Large intestine (tissue), 3 donors: ENCODE results near the gene GLYR1. TPM values are rescaled to one million over a fixed set of nuclear protein-coding genes. Genes with fewer than 3 reads are reported as not detected.

Source experiments
- DNase-seq, 2 donors: peaks; one replicate each; pipeline versions ENCODE4 v3.0.0 to v3.0.0-alpha.2; 2013
- H3K27ac ChIP-seq: one replicate; pipeline ENCODE4 v1.5.1; 2013; ENCODE audit warnings: low read length
- H3K27me3 ChIP-seq: 2 replicates; pipeline ENCODE4 v1.6.1; 2013; ENCODE audit warnings: low read length; ENCODE audit not compliant: control insufficient read depth, insufficient read depth
- H3K36me3 ChIP-seq: 2 replicates; pipeline ENCODE4 v1.6.1; 2013; ENCODE audit warnings: low read length; ENCODE audit not compliant: control insufficient read depth, insufficient read depth
- H3K4me1 ChIP-seq: one replicate; pipeline ENCODE4 v1.6.1; 2013; ENCODE audit warnings: low read length; ENCODE audit not compliant: control insufficient read depth, insufficient read depth
- H3K4me3 ChIP-seq: one replicate; pipeline ENCODE4 v1.5.1; 2013; ENCODE audit warnings: low read length
- H3K9me3 ChIP-seq: one replicate; pipeline ENCODE4 v1.6.1; 2013; ENCODE audit warnings: mild to moderate bottlenecking, low read depth, low read length, moderate library complexity; ENCODE audit not compliant: control insufficient read depth
- WGBS: methylation state at CpG from one replicate; pipeline ENCODE4 v1.1.5; 2013; ENCODE audit warnings: low lambda C conversion rate; ENCODE audit not compliant: insufficient coverage; 5-methylcytosine and 5-hydroxymethylcytosine counted together
- polyA plus RNA-seq: library from polyadenylated mRNA; unstranded; fragments of 120-200 nt; gene quantifications from one replicate; pipeline ENCODE4 v1.2.1, GENCODE V29; 2013

Gene GLYR1
- polyA plus RNA-seq, 1 donor = 102 TPM

GRCh38 chr16:4799171-4799855 lies 47.8 kb downstream of the GLYR1 start:
- H3K36me3 ChIP-seq = peaks cover 31% of the 10 kb centered on the region
- no peak overlapping the region for H3K27ac ChIP-seq
- no CpG with 5 or more reads among the region's 19 CpGs for WGBS
- H3K4me3 ChIP-seq = no peak overlapping the region
- DNase-seq = no peak
- H3K27me3 ChIP-seq = no peaks in the 10 kb centered on the region
- H3K4me1 ChIP-seq = peaks cover 35% of the 10 kb centered on the region
- H3K9me3 ChIP-seq = no peaks in the 10 kb centered on the region

DNA sequence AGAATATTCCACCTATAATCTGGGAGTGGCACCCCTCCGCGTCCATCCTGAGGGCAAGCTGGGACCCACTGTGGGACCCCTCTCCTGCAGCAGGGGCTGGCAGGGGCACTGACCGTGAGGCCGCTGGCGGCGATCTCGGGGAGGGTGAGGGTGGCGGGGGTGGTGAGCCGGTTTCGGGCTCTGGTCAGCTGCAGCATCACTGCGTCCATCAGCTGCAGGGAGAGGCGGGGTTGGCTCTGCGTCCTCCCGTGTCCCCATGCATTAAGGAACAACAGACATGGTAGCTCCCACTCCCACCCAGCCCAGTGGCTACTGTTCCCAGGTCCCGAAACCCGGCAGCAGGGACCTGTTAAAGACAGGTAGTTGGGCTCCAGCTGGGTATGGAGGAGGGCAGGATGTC lies 48.6 kb downstream of the GLYR1 start:
- Histone ChIP-seq H3K4me3 (no peak overlapping the region), H3K27me3 (no peaks in the 10 kb centered on the region), H3K36me3 (peaks cover 26% of the 10 kb centered on the region), H3K9me3 (no peaks in the 10 kb centered on the region), H3K4me1 (peaks cover 35% of the 10 kb centered on the region), H3K27ac (no peak overlapping the region)
- WGBS = no CpG with 5 or more reads among the region's 16 CpGs
- DNase-seq = no peak

DNA sequence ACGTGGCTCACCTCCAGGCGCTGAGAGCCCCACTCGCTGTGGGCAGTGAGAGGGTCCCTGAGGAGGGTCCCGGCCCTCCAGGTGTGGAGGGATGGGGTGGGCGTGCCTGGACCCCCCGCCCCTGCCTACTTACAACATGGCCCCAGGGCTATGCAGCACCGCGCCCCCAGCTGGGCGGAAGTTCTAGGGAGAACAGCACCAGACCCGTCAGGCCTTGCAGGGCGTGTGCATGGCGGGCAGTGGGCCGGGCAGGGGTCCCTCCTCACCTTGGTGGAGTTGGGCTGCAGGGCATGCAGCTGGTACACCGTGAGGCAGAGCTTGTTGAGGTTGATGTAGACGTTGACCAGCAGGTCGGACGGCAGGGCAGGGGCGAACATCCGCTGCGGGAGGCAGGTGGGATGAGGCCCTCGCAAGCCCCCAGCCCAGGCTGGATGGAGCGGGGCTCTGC lies 49.3 kb downstream of the GLYR1 start:
- Histone ChIP-seq H3K36me3 (peaks cover 26% of the 10 kb centered on the region), H3K4me3 (no peak overlapping the region), H3K27me3 (no peaks in the 10 kb centered on the region), H3K4me1 (peaks cover 35% of the 10 kb centered on the region), H3K27ac (no peak overlapping the region), H3K9me3 (no peaks in the 10 kb centered on the region)
- WGBS = no CpG with 5 or more reads among the region's 22 CpGs
- no peak for DNase-seq

DNA sequence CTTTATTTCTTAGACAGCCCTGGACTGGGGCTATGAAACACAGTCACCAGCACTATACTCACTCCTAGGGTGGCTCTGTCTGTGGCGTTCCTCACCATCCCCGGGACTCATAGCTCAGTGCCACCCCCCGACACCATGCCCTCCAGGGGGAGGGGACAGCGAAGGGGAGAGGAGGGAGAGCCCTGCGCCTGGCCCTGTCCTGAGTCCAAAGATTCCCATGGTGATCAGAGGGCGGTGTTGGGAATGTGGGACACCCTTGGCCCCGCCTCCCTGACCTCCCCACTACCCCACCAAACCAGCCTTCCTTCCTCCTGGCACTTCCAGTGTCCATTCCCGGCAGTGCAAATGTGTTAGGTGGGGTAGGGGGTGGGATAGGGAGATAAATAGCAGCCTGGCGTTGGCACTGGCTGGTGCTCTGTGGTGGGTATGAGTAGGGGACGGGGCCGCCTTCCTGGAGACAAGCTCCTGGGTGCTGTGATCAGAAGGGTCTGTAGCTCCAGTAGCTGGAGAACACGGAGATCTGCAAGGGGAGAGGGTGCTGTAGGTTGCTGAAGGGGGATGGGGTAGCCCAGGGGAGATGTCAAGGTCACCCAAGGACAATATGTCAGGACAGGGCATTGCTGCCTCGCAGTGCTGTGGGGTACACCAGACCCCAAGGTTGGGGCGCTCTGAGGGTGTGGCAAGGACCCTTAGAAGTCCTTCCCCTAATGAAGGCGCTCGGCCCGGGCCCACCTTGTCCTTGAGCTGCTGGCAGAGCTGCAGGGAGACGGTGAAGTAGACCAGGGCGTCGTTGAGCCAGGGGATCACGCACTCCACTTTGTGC lies 49.9 kb downstream of the GLYR1 start:
- no peaks in the 10 kb centered on the region for H3K9me3 ChIP-seq
- peaks cover 26% of the 10 kb centered on the region for H3K36me3 ChIP-seq
- no CpG with 5 or more reads among the region's 21 CpGs for WGBS
- peaks cover 35% of the 10 kb centered on the region for H3K4me1 ChIP-seq
- peak overlapping the region; percentile 27 for H3K27ac ChIP-seq
- no peaks in the 10 kb centered on the region for H3K27me3 ChIP-seq
- DNase-seq = peak; percentile 54 to 70
- H3K4me3 ChIP-seq = no peak overlapping the region

GRCh38 chr16:4795828-4796572 lies 51.1 kb downstream of the GLYR1 start:
- Histone ChIP-seq H3K4me3 (peak overlapping the region; percentile 66), H3K9me3 (no peaks in the 10 kb centered on the region), H3K27me3 (no peaks in the 10 kb centered on the region), H3K27ac (peak overlapping the region; percentile 63), H3K36me3 (peaks cover 26% of the 10 kb centered on the region), H3K4me1 (peaks cover 28% of the 10 kb centered on the region)
- no peak for DNase-seq
- WGBS = no CpG with 5 or more reads among the region's 30 CpGs

DNA sequence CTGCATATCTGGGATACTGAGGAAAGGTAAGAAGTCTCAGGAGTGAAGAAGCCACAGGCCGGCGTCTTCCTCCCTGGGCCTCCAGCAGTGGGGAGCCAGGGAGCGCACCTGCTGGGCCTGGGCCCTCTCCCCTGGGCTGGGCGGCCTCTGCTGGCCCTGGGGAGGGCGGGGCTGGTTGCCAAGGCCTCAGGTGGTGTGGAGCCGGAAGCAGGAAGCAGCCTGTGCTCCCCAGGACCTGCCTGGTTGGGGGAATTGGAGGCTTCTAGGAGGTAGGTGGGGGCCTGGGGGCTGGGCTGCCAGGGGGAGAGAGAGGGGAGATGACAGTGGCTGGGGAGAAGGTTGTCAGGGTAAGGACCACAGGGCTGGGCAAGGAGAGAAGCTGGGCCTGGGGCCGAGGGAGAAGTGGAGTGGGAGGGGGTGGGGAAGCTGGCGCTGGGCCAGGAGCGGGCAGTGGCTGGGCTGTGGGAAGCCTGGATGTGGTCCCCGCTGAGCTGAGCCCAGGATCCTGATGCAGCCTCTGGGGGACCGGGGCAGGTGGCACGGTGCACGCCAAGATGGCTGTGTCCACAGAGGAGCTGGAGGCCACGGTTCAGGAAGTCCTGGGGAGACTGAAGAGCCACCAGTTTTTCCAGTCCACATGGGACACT lies 51.8 kb downstream of the GLYR1 start, which contains the start of gene SMIM22:
Gene SMIM22, plus strand, starts transcription at position 189 of the 647 bp plus-strand sequence. Its CDS starts 366 bp downstream, at position 555.
- peaks cover 26% of the 10 kb centered on the region for H3K36me3 ChIP-seq
- peak within 1 kb of the TSS; percentile 63 for H3K27ac ChIP-seq
- H3K9me3 ChIP-seq = no peaks in the 10 kb centered on the region
- H3K27me3 ChIP-seq = no peaks in the 10 kb centered on the region
- DNase-seq = peak; percentile 58 to 75
- peaks cover 21% of the 10 kb centered on the region for H3K4me1 ChIP-seq
- no CpG with 5 or more reads among the region's 14 CpGs for WGBS
- peak within 1 kb of the TSS; percentile 66 for H3K4me3 ChIP-seq

DNA sequence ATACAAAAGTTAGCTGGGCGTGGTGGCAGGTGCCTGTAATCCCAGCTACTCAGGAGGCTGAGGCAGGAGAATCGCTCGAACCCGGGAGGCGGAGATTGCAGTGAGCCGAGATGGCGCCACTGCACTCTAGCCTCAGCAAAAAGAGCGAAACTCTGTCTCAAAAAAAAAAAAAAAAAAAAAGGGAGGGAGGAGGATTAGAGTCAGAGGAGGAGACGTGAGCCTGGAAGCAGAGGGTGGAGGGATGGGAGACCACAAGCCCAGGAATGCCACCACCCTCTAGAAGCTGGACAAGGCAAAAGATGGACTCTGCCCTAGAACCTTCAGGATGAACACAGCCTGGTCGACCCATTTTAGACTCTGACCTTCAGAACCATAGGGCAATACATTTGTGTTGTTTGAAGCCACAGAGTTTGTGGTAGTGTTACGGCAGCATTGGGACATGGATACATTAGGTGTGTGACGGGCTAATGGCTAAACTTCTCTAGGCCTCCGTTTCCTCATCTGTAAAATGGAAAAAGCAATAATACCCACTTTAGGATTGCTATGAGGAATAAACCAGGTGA lies 54.1 kb downstream of the GLYR1 start:
- Histone ChIP-seq H3K4me1 (peaks cover 23% of the 10 kb centered on the region), H3K27me3 (no peaks in the 10 kb centered on the region), H3K27ac (no peak overlapping the region), H3K4me3 (no peak overlapping the region), H3K9me3 (no peaks in the 10 kb centered on the region), H3K36me3 (peaks cover 8% of the 10 kb centered on the region)
- no peak for DNase-seq
- 80% methylated on average over 1 of the region's 13 CpGs for WGBS

- WGBS = no CpG with 5 or more reads among the region's 10 CpGs
- H3K27ac ChIP-seq = no peak overlapping the region
- H3K27me3 ChIP-seq = no peaks in the 10 kb centered on the region
- H3K9me3 ChIP-seq = no peaks in the 10 kb centered on the region
- no peaks in the 10 kb centered on the region for H3K36me3 ChIP-seq
- no peak overlapping the region for H3K4me3 ChIP-seq
- no peak for DNase-seq
- peaks cover 19% of the 10 kb centered on the region for H3K4me1 ChIP-seq
Observed at GRCh38 chr16:4790871-4791270, 56.2 kb downstream of the GLYR1 start.

- Histone ChIP-seq H3K36me3 (no peaks in the 10 kb centered on the region), H3K27me3 (no peaks in the 10 kb centered on the region), H3K27ac (no peak overlapping the region), H3K9me3 (no peaks in the 10 kb centered on the region), H3K4me1 (peaks cover 17% of the 10 kb centered on the region), H3K4me3 (no peak overlapping the region)
- no peak for DNase-seq
- WGBS = 83% methylated on average over 1 of the region's 10 CpGs
Observed at GRCh38 chr16:4790261-4790660, 56.8 kb downstream of the GLYR1 start.
